ENCODE results near the gene GPATCH11.

GRCh38 chr2:37111958-37112357 lies 27.6 kb downstream of the GPATCH11 start:
- TF ChIP-seq CTCF (conservative IDR thresholded peaks at IDR 0.05) = no peak
- no peak for TF ChIP-seq EZH2 (IDR thresholded peaks at IDR 0.05; ENCODE audit: low read depth)
